ENCODE results near the gene MED25. TPM values are rescaled to one million over a fixed set of nuclear protein-coding genes. Genes with fewer than 3 reads are reported as not detected.

MED25 gene
- total RNA-seq, 4 donors from 2014 or later = 26.2 to 54.0 (median 29.4) TPM

GRCh38 chr19:49849433-49850220 lies 31.5 kb downstream of the MED25 start:
- Histone ChIP-seq H3K4me1 (peaks cover 0 to 36% (median 24%) of the 10 kb centered on the region in 4 donors), H3K36me3 (peaks cover 0 to 6% (median 0%) of the 10 kb centered on the region in 3 donors), H3K9me3 (peaks cover 0 to 5% (median 1%) of the 10 kb centered on the region in 4 donors), H3K27me3 (no peaks in the 10 kb centered on the region), H3K4me3 (peak overlapping the region in 3 of 4 donors; percentile 91 to 97 (median 95)), H3K27ac (peak overlapping the region in 3 of 4 donors; percentile 99 to 100 (median 99))
- 89 to 92% methylated on average over 15 of the region's 15 CpGs for WGBS, 2 donors
- TF ChIP-seq EP300 (IDR thresholded peaks at IDR 0.05) = no peak
- TF ChIP-seq CTCF (IDR thresholded peaks at IDR 0.05) = no peak
- TF ChIP-seq POLR2A (IDR thresholded peaks at IDR 0.05) = no peak
- no peak for DNase-seq (ENCODE audit: low spot score in 2 of 2)

- Histone ChIP-seq H3K9me3 (peaks cover 0 to 5% (median 1%) of the 10 kb centered on the region in 4 donors), H3K36me3 (peaks cover 0 to 12% (median 0%) of the 10 kb centered on the region in 3 donors), H3K4me1 (peaks cover 0 to 41% (median 24%) of the 10 kb centered on the region in 4 donors), H3K27ac (peak overlapping the region; percentile 99 to 100 (median 100)), H3K4me3 (peak overlapping the region; percentile 91 to 97 (median 96)), H3K27me3 (no peaks in the 10 kb centered on the region)
- no peak for DNase-seq (ENCODE audit: low spot score in 2 of 2)
- TF ChIP-seq EP300 (IDR thresholded peaks at IDR 0.05) (no peak), CTCF (IDR thresholded peaks at IDR 0.05) (no peak), POLR2A (IDR thresholded peaks at IDR 0.05) (no peak)
- WGBS, 2 donors = 53 to 65% methylated on average over 12 of the region's 12 CpGs
Measured at GRCh38 chr19:49850221-49850486, 32.1 kb downstream of the MED25 start.

- Histone ChIP-seq H3K36me3 (peaks cover 0 to 17% (median 0%) of the 10 kb centered on the region in 3 donors), H3K27me3 (no peaks in the 10 kb centered on the region), H3K9me3 (peaks cover 0 to 5% (median 1%) of the 10 kb centered on the region in 4 donors), H3K4me1 (peaks cover 0 to 44% (median 24%) of the 10 kb centered on the region in 4 donors), H3K27ac (peak within 1 kb of the TSS; percentile 99 to 100 (median 100)), H3K4me3 (peak within 1 kb of the TSS; percentile 91 to 97 (median 96))
- TF ChIP-seq EP300 (IDR thresholded peaks at IDR 0.05) = peak; percentile 80 to 94
- peak in 2 of 5 experiments; percentile 39 to 44 for TF ChIP-seq CTCF (IDR thresholded peaks at IDR 0.05)
- TF ChIP-seq POLR2A (IDR thresholded peaks at IDR 0.05) = peak; percentile 77 to 93
- 1 to 6% methylated on average over 57 to 87 of the region's 98 CpGs for WGBS, 2 donors
- peak; percentile 81 to 82 for DNase-seq (ENCODE audit: low spot score in 2 of 2)
Measured at GRCh38 chr19:49850487-49851342, 32.6 kb downstream of the MED25 start, which contains the start of gene PTOV1. PTOV1 (plus strand) TSS chr19:49851159.

- no peak for TF ChIP-seq POLR2A (IDR thresholded peaks at IDR 0.05)
- TF ChIP-seq CTCF (IDR thresholded peaks at IDR 0.05) = no peak
- TF ChIP-seq EP300 (IDR thresholded peaks at IDR 0.05) = no peak
- WGBS, 2 donors = 2 to 4% methylated on average over 17 to 54 of the region's 78 CpGs
- Histone ChIP-seq H3K27me3 (no peaks in the 10 kb centered on the region), H3K4me3 (peak overlapping the region; percentile 79 to 97 (median 96)), H3K4me1 (peaks cover 0 to 44% (median 24%) of the 10 kb centered on the region in 4 donors), H3K27ac (peak overlapping the region; percentile 99 to 100 (median 100)), H3K36me3 (peaks cover 0 to 27% (median 0%) of the 10 kb centered on the region in 3 donors), H3K9me3 (peaks cover 0 to 5% (median 1%) of the 10 kb centered on the region in 4 donors)
- no peak for DNase-seq (ENCODE audit: low spot score in 2 of 2)
Measured at GRCh38 chr19:49851456-49852259, 33.6 kb downstream of the MED25 start.
